GM19351 (cell line): ENCODE data around the gene SERPINA6.
"Not testable (repeated sequence)": the region's sequence is repeated elsewhere in the genome, so short reads cannot be mapped to it uniquely, and the experiment has no call there.

Experiments used
- ATAC-seq: cut with Tn5 transposase; IDR thresholded peaks from one replicate; pipeline ENCODE4 v1.9.1; 2021; ENCODE audit warnings: mild to moderate bottlenecking, moderate library complexity; ENCODE audit not compliant: unreplicated experiment

Gene SERPINA6

GRCh38 chr14:94322648-94323570 is at the start of gene SERPINA6:
SERPINA6 (minus strand) TSS chr14:94323336; CDS start chr14:94314648, 8,688 bp downstream.
- no peak for ATAC-seq

GRCh38 chr14:94372021-94372605 is 49.0 kb upstream of the SERPINA6 start:
- ATAC-seq: no peak

GRCh38 chr14:94370524-94370910 is 47.4 kb upstream of the SERPINA6 start:
- no peak for ATAC-seq

GRCh38 chr14:94369766-94370523 is 46.8 kb upstream of the SERPINA6 start:
- not testable (repeated sequence) for ATAC-seq

- ATAC-seq: no peak
These were observed 45.8 kb upstream of the SERPINA6 start for GRCh38 chr14:94368956-94369355.

- ATAC-seq: no peak
These were observed 45.1 kb upstream of the SERPINA6 start for GRCh38 chr14:94368243-94368590.

GRCh38 chr14:94367347-94368242 is 44.5 kb upstream of the SERPINA6 start:
- ATAC-seq: no peak

- ATAC-seq: no peak
These were observed 43.2 kb upstream of the SERPINA6 start, which contains the start of gene SERPINA2 for GRCh38 chr14:94366146-94366915. SERPINA2 (minus strand) TSS chr14:94366698.

GRCh38 chr14:94365624-94366023 is 42.5 kb upstream of the SERPINA6 start:
- ATAC-seq: no peak

- ATAC-seq: no peak
These were observed 41.8 kb upstream of the SERPINA6 start for GRCh38 chr14:94364964-94365363.

- ATAC-seq: no peak
These were observed 40.9 kb upstream of the SERPINA6 start for GRCh38 chr14:94364037-94364436.

- ATAC-seq: no peak
These were observed 40.1 kb upstream of the SERPINA6 start for GRCh38 chr14:94363151-94363624.

GRCh38 chr14:94362614-94363133 is 39.5 kb upstream of the SERPINA6 start:
- ATAC-seq: no peak

GRCh38 chr14:94361682-94362081 is 38.5 kb upstream of the SERPINA6 start:
- ATAC-seq: no peak

GRCh38 chr14:94360945-94361565 is 37.9 kb upstream of the SERPINA6 start:
- ATAC-seq: no peak

GRCh38 chr14:94357166-94357565 is 34.0 kb upstream of the SERPINA6 start:
- ATAC-seq: no peak

GRCh38 chr14:94356379-94357056 is 33.4 kb upstream of the SERPINA6 start:
- no peak for ATAC-seq

GRCh38 chr14:94355191-94355794 is 32.2 kb upstream of the SERPINA6 start:
- ATAC-seq: no peak
